Esophagus squamous epithelium (tissue), 4 donors: ENCODE measurements around the gene CEP350.

Experiments
- POLR2A ChIP-seq, 4 donors: fragments of 450-650 bp; IDR thresholded peaks; one replicate each; pipeline ENCODE4 v1.6.1; 2017; ENCODE audit warnings: antibody characterized with exemption in 4 of 4, mild to moderate bottlenecking in 4 of 4, moderate library complexity in 3 of 4
- TF ChIP-seq, protein P1 (sequence below), 6 experiments: fragments of 450-650 bp in 4 of 6; fragments of 200-600 bp in 2 of 6; sonication (generic) in 2 of 6; IDR thresholded peaks; one replicate each; pipeline ENCODE4 v1.5.1; 2016 to 2019; ENCODE audit warnings: antibody characterized with exemption in 6 of 6, mild to moderate bottlenecking in 4 of 6, moderate library complexity in 4 of 6

DNA sequence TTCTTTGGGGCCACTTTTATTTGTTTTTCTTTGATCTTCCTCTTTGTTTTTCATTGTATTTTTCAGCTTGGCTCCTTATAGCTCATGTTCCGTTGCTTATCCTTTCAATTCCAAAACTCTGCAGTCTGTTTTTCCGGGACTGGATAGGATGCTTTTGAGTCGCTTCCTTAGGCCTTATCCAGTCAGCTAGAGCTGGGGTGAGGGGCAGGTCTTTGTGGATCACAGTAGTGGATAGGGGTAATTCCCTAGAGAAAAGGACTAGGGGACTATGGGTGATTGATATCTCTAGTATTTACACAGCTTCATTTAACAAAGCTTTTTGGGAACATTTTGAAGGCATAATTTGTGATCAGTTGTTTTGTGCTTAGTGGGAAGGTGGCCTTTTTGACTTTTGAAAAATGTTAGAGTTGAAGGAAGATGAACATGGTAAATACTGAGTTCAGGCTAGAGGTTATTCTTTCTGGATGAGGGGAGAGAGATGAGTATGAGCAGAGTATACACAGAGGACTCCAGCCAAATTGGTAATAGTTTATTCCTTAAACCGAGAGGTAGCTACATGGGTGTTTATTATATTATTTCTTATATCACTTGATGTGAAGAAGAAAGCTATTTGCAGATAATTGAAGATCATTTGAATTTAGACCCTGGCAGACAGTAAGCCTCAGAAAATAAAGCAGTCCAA is 22.5 kb downstream of the CEP350 start:
- TF ChIP-seq, protein P1, sequence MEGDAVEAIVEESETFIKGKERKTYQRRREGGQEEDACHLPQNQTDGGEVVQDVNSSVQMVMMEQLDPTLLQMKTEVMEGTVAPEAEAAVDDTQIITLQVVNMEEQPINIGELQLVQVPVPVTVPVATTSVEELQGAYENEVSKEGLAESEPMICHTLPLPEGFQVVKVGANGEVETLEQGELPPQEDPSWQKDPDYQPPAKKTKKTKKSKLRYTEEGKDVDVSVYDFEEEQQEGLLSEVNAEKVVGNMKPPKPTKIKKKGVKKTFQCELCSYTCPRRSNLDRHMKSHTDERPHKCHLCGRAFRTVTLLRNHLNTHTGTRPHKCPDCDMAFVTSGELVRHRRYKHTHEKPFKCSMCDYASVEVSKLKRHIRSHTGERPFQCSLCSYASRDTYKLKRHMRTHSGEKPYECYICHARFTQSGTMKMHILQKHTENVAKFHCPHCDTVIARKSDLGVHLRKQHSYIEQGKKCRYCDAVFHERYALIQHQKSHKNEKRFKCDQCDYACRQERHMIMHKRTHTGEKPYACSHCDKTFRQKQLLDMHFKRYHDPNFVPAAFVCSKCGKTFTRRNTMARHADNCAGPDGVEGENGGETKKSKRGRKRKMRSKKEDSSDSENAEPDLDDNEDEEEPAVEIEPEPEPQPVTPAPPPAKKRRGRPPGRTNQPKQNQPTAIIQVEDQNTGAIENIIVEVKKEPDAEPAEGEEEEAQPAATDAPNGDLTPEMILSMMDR (IDR thresholded peaks at IDR 0.05) = no peak
- TF ChIP-seq POLR2A (IDR thresholded peaks at IDR 0.05) = no peak
